Stomach (tissue), 9 donors: ENCODE measurements around the gene GAK. TPM values are rescaled to one million over a fixed set of nuclear protein-coding genes. Genes with fewer than 3 reads are reported as not detected.

ENCODE experiments used
- DNase-seq, 2 donors: peaks; one replicate each; pipeline versions ENCODE4 v3.0.0 to v3.0.0-alpha.2; 2013 to 2019
- H3K27ac ChIP-seq, 5 donors: fragments of 200-600 bp in 4 of 5; sonication (generic) in 4 of 5; one replicate each; pipeline ENCODE4 v1.5.1; 2013 to 2019; ENCODE audit warnings: mild to moderate bottlenecking in 1 of 5, moderate library complexity in 1 of 5
- H3K27me3 ChIP-seq, 3 donors: fragments of 200-600 bp; sonication (generic); one replicate each; pipeline ENCODE4 v1.5.1; 2017 to 2019; ENCODE audit warnings: mixed run types in 1 of 3
- H3K36me3 ChIP-seq, 4 donors: fragments of 200-600 bp; sonication (generic); 1 replicate in 3 of 4; 2 replicates in 1 of 4; pipeline ENCODE4 v1.5.1; 2016 to 2019
- H3K4me1 ChIP-seq, 4 donors: fragments of 200-600 bp; sonication (generic); one replicate each; pipeline ENCODE4 v1.5.1; 2016 to 2019
- H3K4me3 ChIP-seq, 4 donors: fragments of 200-600 bp; sonication (generic) in 3 of 4; one replicate each; pipeline ENCODE4 v1.5.1; 2016 to 2019; ENCODE audit warnings: mild to moderate bottlenecking in 1 of 4
- H3K9me3 ChIP-seq, 4 donors: fragments of 200-600 bp; sonication (generic); one replicate each; pipeline ENCODE4 v1.5.1; 2016 to 2019
- CTCF ChIP-seq, 7 experiments: fragments of 450-650 bp in 4 of 7; fragments of 200-600 bp in 3 of 7; sonication (generic) in 3 of 7; IDR thresholded peaks; one replicate each; pipeline ENCODE4 v1.5.1; 2016 to 2019; ENCODE audit warnings: antibody characterized with exemption in 7 of 7, control low read depth in 2 of 7, mild to moderate bottlenecking in 1 of 7
- EP300 ChIP-seq: sonication (generic); formaldehyde crosslinking; IDR thresholded peaks from one replicate; pipeline ENCODE4 v1.6.1; 2017; ENCODE audit warnings: antibody characterized with exemption
- POLR2A ChIP-seq, 4 donors: fragments of 450-650 bp; IDR thresholded peaks; one replicate each; pipeline ENCODE4 v1.6.1; 2016; ENCODE audit warnings: antibody characterized with exemption in 4 of 4, control low read depth in 2 of 4, mild to moderate bottlenecking in 1 of 4, moderate library complexity in 1 of 4
- POLR2AphosphoS5 ChIP-seq, 3 donors: sonication (generic); formaldehyde crosslinking; IDR thresholded peaks; one replicate each; pipeline ENCODE4 v1.6.1; 2016; ENCODE audit warnings: antibody characterized with exemption in 3 of 3
- WGBS, 5 donors: extraction: QIAGEN DNeasy Blood & Tissue Kit in 3 of 5; methylation state at CpG; one replicate each; pipeline versions ENCODE4 v1.1.5 to v1.1.7; 2013 to 2018; 5-methylcytosine and 5-hydroxymethylcytosine counted together
- intact Hi-C: fragments of 100-400 bp; cut with DNase I; formaldehyde crosslinking; loops from one replicate; pipeline ENCODE4 v1.15.1; 2023; ENCODE audit warnings: low total_unique reads
- polyA plus RNA-seq, 3 donors: library from polyadenylated mRNA; stranded (reverse); fragments of 200-250 nt; gene quantifications; one replicate each; pipeline ENCODE4 v1.2.3, GENCODE V29; 2013
- total RNA-seq, 5 donors: library from RNA; depleted of rRNA; stranded (reverse); fragments of >200 nt; gene quantifications; one replicate each; pipeline versions ENCODE4 v1.1.0 to v1.2.3, GENCODE V29; 2014 to 2016
- donor health status: healthy with polysubstance abuse.
- donor health status: Bipolar disorder and iron deficiency.
- donor health status: healthy.

The GAK gene
- total and polyA plus RNA-seq, 8 donors = 71.8 to 503 (median 157) TPM

GRCh38 chr4:858831-859451, 73.2 kb downstream of the GAK start:
- Histone ChIP-seq H3K27me3 (no peaks in the 10 kb centered on the region), H3K9me3 (no peaks in the 10 kb centered on the region), H3K4me3 (no peak overlapping the region), H3K4me1 (no peaks in the 10 kb centered on the region), H3K36me3 (peaks cover 62 to 96% (median 95%) of the 10 kb centered on the region in 4 donors), H3K27ac (no peak overlapping the region)
- 93 to 96% (median 93%) methylated on average over 20 to 31 of the region's 31 CpGs for WGBS, 5 donors
- no peak for TF ChIP-seq EP300
- TF ChIP-seq CTCF (IDR thresholded peaks at IDR 0.05) = no peak
- no peak for TF ChIP-seq POLR2A (IDR thresholded peaks at IDR 0.05)
- no peak for TF ChIP-seq POLR2AphosphoS5 (IDR thresholded peaks at IDR 0.05)
- intact Hi-C loops = no loop called here
- DNase-seq = no peak

- intact Hi-C loops = no loop called here
- WGBS, 5 donors = 93 to 97% (median 95%) methylated on average over 17 of the region's 17 CpGs
- peaks cover 59 to 95% (median 92%) of the 10 kb centered on the region in 4 donors for H3K36me3 ChIP-seq
- H3K4me1 ChIP-seq = no peaks in the 10 kb centered on the region
- no peak overlapping the region for H3K4me3 ChIP-seq
- H3K9me3 ChIP-seq = no peaks in the 10 kb centered on the region
- TF ChIP-seq POLR2A (IDR thresholded peaks at IDR 0.05) (no peak), CTCF (IDR thresholded peaks at IDR 0.05) (no peak), EP300 (no peak), POLR2AphosphoS5 (IDR thresholded peaks at IDR 0.05) (no peak)
- DNase-seq = no peak
- H3K27me3 ChIP-seq = no peaks in the 10 kb centered on the region
- H3K27ac ChIP-seq = no peak overlapping the region
Measured at GRCh38 chr4:858041-858481, 74.1 kb downstream of the GAK start.

- TF ChIP-seq CTCF (IDR thresholded peaks at IDR 0.05) (no peak), POLR2A (IDR thresholded peaks at IDR 0.05) (no peak), POLR2AphosphoS5 (IDR thresholded peaks at IDR 0.05) (no peak), EP300 (no peak)
- 91 to 96% (median 94%) methylated on average over 11 of the region's 11 CpGs for WGBS, 5 donors
- Histone ChIP-seq H3K4me1 (no peaks in the 10 kb centered on the region), H3K27me3 (no peaks in the 10 kb centered on the region), H3K27ac (no peak overlapping the region), H3K9me3 (no peaks in the 10 kb centered on the region), H3K36me3 (peaks cover 55 to 95% (median 92%) of the 10 kb centered on the region in 4 donors), H3K4me3 (no peak overlapping the region)
- intact Hi-C loops = no loop called here
- no peak for DNase-seq
Measured at GRCh38 chr4:857461-857860, 74.7 kb downstream of the GAK start.

DNA sequence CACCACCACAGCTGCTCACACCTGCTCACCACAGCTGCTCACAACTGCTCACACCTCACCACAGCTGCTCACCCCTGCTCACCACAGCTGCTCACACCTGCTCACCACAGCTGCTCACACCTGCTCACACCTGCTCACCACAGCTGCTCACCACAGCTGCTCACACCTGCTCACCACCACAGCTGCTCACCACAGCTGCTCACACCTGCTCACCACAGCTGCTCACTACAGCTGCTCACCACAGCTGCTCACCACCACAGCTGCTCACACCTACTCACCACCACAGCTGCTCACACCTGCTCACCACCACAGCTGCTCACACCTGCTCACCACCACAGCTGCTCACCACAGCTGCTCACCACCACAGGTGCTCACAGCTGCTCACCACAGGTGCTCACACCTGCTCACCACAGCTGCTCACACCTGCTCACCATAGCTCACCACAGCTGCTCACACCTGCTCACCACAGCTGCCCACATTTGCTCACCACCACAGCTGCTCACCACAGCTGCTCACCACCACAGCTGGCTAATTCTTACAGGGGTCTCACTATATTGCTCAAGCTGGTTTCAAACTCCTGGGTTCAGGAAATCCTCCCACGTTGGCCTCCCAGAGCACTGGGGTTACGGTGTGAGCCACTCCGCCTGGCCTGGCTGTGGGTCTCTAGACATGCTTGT, 75.8 kb downstream of the GAK start:
- H3K4me3 ChIP-seq = no peak overlapping the region
- no peak for DNase-seq
- H3K27me3 ChIP-seq = no peaks in the 10 kb centered on the region
- H3K36me3 ChIP-seq = peaks cover 49 to 95% (median 92%) of the 10 kb centered on the region in 4 donors
- intact Hi-C loops = no loop called here
- H3K4me1 ChIP-seq = no peaks in the 10 kb centered on the region
- no peaks in the 10 kb centered on the region for H3K9me3 ChIP-seq
- WGBS, 5 donors = 90 to 100% (median 92%) methylated on average over 3 of the region's 3 CpGs
- H3K27ac ChIP-seq = no peak overlapping the region
- TF ChIP-seq EP300 (no peak), CTCF (IDR thresholded peaks at IDR 0.05) (no peak), POLR2A (IDR thresholded peaks at IDR 0.05) (no peak), POLR2AphosphoS5 (IDR thresholded peaks at IDR 0.05) (no peak)
